Activated effector memory CD4-positive, alpha-beta T cell treated with Interleukin-2 at 50 U/mL for 16 hours (primary cell): Measurements from ENCODE around the gene IL36B.

Experiments used
- DNase-seq: peaks from one replicate; pipeline ENCODE4 v3.0.0-alpha.2; 2020

Gene IL36B

GRCh38 chr2:113075030-113075429 is 22.4 kb upstream of the IL36B start:
- DNase-seq = no peak

- no peak for DNase-seq
These were observed 20.7 kb upstream of the IL36B start for GRCh38 chr2:113073325-113073834.

- no peak for DNase-seq
These were observed 19.9 kb upstream of the IL36B start for GRCh38 chr2:113072584-113072983.

GRCh38 chr2:113070606-113070975 is 17.9 kb upstream of the IL36B start:
- DNase-seq = no peak

GRCh38 chr2:113069676-113070605 is 17.3 kb upstream of the IL36B start:
- DNase-seq = no peak

- DNase-seq = no peak
These were observed 16.2 kb upstream of the IL36B start for GRCh38 chr2:113068706-113069485.

GRCh38 chr2:113068249-113068648 is 15.6 kb upstream of the IL36B start:
- no peak for DNase-seq

- no peak for DNase-seq
These were observed 15.0 kb upstream of the IL36B start, which contains the start of gene IL1F10 for GRCh38 chr2:113067681-113068080. IL1F10 (plus strand) TSS chr2:113067970; CDS start chr2:113072739, 4,769 bp downstream.

GRCh38 chr2:113064898-113065297 is 12.2 kb upstream of the IL36B start:
- no peak for DNase-seq

GRCh38 chr2:113064281-113064680 is 11.6 kb upstream of the IL36B start:
- no peak for DNase-seq

GRCh38 chr2:113061896-113062770 is 9.5 kb upstream of the IL36B start:
- DNase-seq = no peak

GRCh38 chr2:113061241-113061640 is 8.6 kb upstream of the IL36B start:
- no peak for DNase-seq

GRCh38 chr2:113060796-113061195 is 8.1 kb upstream of the IL36B start:
- DNase-seq = no peak

GRCh38 chr2:113060396-113060795 is 7.7 kb upstream of the IL36B start:
- DNase-seq = no peak

GRCh38 chr2:113058998-113059960 is 6.6 kb upstream of the IL36B start, which contains the start of gene IL36RN:
IL36RN (plus strand) TSS chr2:113059198; CDS start chr2:113059439, 241 bp downstream.
- no peak for DNase-seq

- no peak for DNase-seq
These were observed 5.8 kb upstream of the IL36B start for GRCh38 chr2:113058411-113058994.

GRCh38 chr2:113057117-113057516 is 4.5 kb upstream of the IL36B start:
- DNase-seq = no peak

GRCh38 chr2:113056521-113056920 is 3.9 kb upstream of the IL36B start:
- DNase-seq = no peak

GRCh38 chr2:113054066-113054465 is 1.4 kb upstream of the IL36B start:
- no peak for DNase-seq

- no peak for DNase-seq
These were observed 999 bp upstream of the IL36B start for GRCh38 chr2:113053666-113054065.
